GM18498 (cell line): Measurements from ENCODE around the gene TEX30.

Experiments used
- ATAC-seq: cut with Tn5 transposase; IDR thresholded peaks from one replicate; pipeline ENCODE4 v1.9.1; 2021; ENCODE audit warnings: mild to moderate bottlenecking, moderate library complexity; ENCODE audit not compliant: unreplicated experiment

Gene TEX30

GRCh38 chr13:102718746-102719145, 54.8 kb downstream of the TEX30 start:
- ATAC-seq, result no peak
